Measurements from ENCODE around the gene LDLRAD3.
"Not testable (repeated sequence)": the region's sequence is repeated elsewhere in the genome, so short reads cannot be mapped to it uniquely, and the experiment has no call there.

The LDLRAD3 gene

GRCh38 chr11:36023922-36024321 lies 80.1 kb downstream of the LDLRAD3 start:
- DNase-seq, result no peak

- DNase-seq, result no peak
Observed at GRCh38 chr11:36024716-36025115, 80.9 kb downstream of the LDLRAD3 start.

- no peak for DNase-seq
Observed at GRCh38 chr11:36026315-36026968, 82.6 kb downstream of the LDLRAD3 start.

GRCh38 chr11:36027731-36028130 lies 83.9 kb downstream of the LDLRAD3 start:
- no peak for DNase-seq

GRCh38 chr11:36029616-36030015 lies 85.8 kb downstream of the LDLRAD3 start:
- DNase-seq, result no peak

- DNase-seq, result no peak
Observed at GRCh38 chr11:36030731-36031281, 86.9 kb downstream of the LDLRAD3 start.

GRCh38 chr11:36033082-36033751 lies 89.4 kb downstream of the LDLRAD3 start:
- DNase-seq, result no peak

- no peak for DNase-seq
Observed at GRCh38 chr11:36033936-36034335, 90.1 kb downstream of the LDLRAD3 start.

- DNase-seq, result no peak
Observed at GRCh38 chr11:36034551-36035331, 90.9 kb downstream of the LDLRAD3 start.

- DNase-seq, result no peak
Observed at GRCh38 chr11:36035454-36035853, 91.6 kb downstream of the LDLRAD3 start.

- DNase-seq, result no peak
Observed at GRCh38 chr11:36035999-36036398, 92.1 kb downstream of the LDLRAD3 start.

GRCh38 chr11:36037031-36037430 lies 93.2 kb downstream of the LDLRAD3 start:
- no peak for DNase-seq

- no peak for DNase-seq
Observed at GRCh38 chr11:36038541-36038940, 94.7 kb downstream of the LDLRAD3 start.

GRCh38 chr11:36039471-36039870 lies 95.6 kb downstream of the LDLRAD3 start:
- no peak for DNase-seq

- no peak for DNase-seq
Observed at GRCh38 chr11:36041988-36042611, 98.2 kb downstream of the LDLRAD3 start.

GRCh38 chr11:36044636-36045035 lies 100.8 kb downstream of the LDLRAD3 start:
- no peak for DNase-seq

GRCh38 chr11:36045945-36046344 lies 102.1 kb downstream of the LDLRAD3 start:
- DNase-seq, result not testable (repeated sequence)

GRCh38 chr11:36046932-36047331 lies 103.1 kb downstream of the LDLRAD3 start:
- no peak for DNase-seq

- no peak for DNase-seq
Observed at GRCh38 chr11:36047344-36047743, 103.5 kb downstream of the LDLRAD3 start.

- DNase-seq, result no peak
Observed at GRCh38 chr11:36048496-36049247, 104.8 kb downstream of the LDLRAD3 start.

- no peak for DNase-seq
Observed at GRCh38 chr11:36051235-36052144, 107.6 kb downstream of the LDLRAD3 start.
